Activated gamma-delta T cell treated with Interleukin-2 at 50 U/mL for 16 hours (primary cell): Measurements from ENCODE around the gene ATAD5.
A peak's percentile ranks its signal among the peaks of the same experiment; 100 is the strongest.
"Not testable (repeated sequence)": the region's sequence is repeated elsewhere in the genome, so short reads cannot be mapped to it uniquely, and the experiment has no call there.

Experiments used
- DNase-seq: peaks from one replicate; pipeline ENCODE4 v3.0.0-alpha.2; 2020

ATAD5 gene

DNA sequence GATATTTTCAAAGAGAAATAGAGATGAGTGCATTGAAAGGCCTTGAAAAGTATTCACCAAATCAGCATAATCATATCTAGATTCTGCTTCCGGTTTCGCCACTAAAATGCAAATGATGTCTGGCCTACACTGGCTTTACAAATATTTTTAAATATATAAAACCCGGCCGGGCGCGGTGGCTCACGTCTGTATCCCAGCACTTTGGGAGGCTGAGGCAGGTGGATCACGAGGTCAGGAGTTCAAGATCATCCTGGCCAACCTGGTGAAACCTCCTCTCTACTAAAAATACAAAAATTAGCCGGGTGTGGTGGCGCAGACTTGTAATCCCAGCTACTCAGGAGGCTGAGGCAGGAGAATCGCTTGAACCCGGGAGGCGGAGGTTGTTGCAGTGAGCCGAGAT, 8.8 kb upstream of the ATAD5 start:
- DNase-seq, result not testable (repeated sequence)

DNA sequence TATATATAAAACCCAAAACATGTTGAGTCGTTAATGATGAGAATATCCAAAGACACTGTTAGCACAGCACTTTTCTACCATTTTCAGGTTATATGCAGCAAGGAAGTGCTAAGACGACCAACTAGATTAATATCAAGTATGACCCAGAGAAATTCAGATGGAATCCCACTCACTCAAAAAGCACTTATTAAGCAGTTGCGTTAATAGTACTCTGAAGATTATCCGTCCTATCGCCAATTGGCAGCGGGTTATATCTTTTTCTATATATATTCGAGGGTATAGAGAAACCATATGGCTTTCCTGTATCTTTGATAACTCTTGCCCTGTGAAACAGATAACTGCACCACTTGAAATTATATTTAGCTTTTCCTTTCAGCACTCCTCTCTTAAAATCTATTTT, 8.3 kb upstream of the ATAD5 start:
- DNase-seq, result no peak

DNA sequence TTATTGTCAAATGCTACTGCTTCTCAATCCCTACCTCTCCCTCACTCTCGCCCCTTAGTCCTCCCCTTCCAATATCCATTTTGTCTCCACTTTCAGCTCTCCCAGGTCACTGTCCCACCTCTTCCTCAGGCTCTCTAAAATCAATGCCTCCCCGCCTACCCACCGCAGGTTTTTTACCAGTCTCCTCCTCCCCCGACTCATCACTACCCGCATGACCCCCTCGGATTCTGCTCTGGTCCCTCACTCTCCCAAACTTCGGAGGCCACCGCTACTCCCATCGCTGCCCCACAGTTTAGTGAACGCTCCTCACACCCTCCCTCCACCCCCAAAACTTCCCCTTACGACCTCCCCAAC, 7.8 kb upstream of the ATAD5 start:
- no peak for DNase-seq

DNA sequence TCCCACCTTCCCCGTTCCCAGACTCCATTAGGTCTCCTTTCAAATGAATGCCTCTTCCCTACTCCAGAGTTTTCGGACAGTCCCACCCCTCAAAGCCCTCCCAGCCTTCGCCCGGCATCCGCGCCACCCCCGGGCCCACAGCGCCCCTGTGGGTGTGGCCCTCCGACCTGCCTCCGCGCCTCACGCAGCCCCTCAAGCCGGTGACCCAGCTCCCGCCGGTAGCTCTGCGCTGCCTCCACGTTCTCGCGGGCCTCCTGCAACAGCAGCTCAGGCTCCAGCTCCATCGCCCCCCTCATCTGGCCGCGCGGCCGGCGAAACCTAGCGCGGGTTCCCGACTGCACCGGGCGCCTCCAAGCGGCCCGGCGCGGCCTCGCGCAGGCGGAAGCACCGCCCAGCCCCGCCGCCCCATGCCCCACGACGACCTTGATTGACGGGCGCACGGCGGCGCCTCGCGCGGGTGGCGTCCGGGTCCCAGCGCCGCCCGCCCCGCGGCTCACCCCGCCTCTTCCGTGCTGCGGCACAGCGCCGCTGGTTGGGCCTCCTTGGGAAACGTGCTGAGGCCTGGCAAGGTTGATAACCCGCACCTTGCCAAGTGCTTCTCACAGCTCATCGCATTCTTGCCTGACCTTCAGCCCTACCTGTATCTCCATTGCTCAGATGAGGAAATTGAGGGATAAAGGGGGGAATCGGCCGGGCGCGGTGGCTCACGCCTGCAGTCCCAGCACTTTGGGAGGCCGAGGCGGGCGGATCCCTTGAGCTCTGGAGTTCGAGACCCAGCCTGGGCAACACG, 7.2 kb upstream of the ATAD5 start, which contains the start of gene CRLF3:
TSS of gene CRLF3 (minus strand) at position 337 of the 790 bp plus-strand sequence. CDS start at position 296, 41 bp downstream.
- DNase-seq, result peak; percentile 87

DNA sequence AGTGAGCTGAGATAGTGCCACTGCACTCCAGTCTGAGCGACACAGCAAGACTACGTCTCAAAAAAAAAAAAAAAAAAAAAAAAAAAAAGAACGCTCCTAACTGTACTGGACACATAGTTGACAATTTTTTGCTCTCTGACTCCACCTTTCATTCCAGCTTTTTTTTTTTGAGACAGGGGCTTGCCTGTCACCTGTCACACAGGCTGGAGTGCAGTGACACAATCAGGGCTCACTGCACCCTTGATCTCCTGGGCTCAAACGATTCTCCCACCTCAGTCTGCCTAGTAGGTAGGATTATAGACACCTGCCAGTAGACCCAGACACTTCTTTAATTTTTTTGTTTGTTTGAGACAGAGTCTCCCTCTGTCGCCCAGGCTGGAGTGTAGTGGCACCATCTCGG, 4.7 kb upstream of the ATAD5 start:
- DNase-seq, result no peak

DNA sequence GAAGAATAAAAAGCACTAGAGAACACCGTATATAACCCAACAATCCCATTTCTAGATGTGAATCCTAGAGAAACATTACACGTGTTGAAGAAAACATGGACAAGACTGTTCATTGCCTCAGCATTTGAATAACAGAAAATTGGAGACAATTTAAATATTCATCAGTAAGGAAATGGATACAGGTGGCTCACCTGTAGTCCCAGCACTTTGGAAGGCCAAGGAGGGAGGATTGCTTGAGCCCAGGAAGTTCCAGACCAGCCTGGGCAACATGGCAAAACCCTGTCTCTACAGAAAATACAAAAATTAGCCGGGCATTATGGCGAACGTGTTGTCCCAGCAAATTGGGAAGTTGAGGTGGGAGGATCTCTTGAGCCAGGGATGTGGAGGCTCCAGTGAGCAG, 2.7 kb upstream of the ATAD5 start:
- no peak for DNase-seq

DNA sequence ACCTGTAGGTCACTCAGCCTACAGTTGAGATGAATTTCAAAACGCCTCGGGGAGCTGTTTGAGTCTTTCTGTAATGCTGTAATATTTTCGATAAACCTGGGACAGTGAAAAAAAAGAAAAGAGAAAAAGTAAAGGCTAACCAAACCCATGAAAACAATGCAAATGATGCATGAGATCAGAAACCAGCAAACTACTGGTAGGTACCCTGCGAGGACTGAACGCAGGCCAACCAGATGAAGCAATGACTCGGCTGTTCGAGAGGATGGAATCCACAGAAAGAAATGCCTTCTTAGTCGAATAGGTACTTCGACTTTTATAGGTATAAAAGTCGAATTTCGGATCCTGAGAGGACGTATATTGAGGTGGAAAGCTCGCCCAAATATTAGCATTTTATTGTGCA, 509 bp upstream of the ATAD5 start:
- no peak for DNase-seq

DNA sequence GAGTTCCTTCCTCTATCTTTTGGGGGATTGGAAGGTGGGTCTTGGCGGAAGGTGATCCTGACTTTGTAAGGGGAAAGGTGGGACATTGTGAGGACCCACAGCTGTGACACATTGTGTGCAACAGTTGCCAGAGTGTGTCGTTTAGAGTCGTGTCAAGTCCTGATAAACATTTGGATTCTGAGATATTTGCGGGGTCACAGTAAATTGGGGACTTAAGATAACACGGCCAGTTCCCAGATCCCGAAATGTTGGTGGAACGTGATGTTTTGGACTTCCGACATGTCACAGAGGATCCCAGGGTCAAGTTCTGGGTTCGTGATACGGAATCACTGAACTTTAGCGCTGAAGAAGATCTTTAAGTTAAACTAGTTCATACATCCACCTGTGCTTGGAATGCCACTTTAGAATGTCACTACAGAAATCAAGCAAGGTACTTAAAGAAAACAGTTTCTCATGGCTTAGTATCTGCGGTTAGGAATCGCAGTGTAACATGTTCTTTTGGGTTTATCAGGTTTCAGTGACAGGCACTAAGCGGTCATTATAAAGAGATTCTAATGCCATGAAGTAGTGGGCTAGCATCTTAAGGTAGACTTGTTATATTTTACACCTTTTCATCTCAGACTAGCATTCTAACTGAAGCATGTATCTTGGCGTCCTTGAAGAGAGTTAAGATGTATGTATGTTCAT, 815 bp downstream of the ATAD5 start:
- no peak for DNase-seq

DNA sequence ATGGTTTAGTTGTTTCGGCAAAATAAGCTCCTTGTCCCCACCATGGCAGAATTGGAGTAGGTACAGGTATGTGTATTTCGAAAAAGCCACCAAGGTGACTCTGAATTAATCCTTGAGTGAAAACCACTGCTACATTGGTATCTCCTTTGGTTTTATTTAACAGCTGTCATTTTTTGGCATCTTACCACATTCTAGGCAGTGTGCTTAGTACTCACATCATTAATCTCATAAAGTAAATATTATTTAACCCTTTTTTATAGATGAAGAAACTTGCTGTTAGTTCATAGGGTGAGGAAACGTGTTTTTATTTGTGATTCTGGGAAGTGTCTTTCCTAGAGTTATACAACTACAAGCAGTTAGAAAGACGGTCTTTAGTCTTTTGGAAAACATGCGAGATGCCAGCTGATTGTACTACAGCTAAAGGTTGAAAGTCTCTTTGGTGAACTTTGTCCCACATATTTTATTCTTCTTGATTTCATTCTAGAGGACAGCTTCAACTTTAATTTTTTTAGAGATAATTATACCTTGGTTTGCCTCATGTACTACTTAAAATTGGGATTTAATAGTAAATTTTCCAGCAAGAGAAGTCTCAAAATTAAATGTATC, 6.5 kb downstream of the ATAD5 start:
- DNase-seq, result no peak

DNA sequence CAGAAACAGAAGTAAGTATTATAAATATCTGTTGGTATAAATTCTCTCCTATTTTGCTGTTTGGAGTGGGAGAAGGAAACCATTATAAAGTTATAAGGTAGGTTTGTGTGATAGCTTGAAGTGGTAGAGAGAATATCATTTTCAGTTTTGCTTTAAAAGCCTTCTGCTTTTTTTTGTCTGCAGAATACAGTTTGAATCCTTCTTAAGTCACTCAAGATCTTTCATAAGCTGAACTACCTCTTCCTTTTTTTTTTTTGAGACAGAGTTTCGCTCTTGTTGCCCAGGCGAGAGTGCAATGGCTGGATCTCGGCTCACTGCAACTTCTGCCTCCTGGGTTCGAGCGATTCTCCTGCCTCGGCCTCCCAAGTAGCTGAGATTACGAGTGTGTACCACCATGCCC, 9.0 kb downstream of the ATAD5 start:
- no peak for DNase-seq

DNA sequence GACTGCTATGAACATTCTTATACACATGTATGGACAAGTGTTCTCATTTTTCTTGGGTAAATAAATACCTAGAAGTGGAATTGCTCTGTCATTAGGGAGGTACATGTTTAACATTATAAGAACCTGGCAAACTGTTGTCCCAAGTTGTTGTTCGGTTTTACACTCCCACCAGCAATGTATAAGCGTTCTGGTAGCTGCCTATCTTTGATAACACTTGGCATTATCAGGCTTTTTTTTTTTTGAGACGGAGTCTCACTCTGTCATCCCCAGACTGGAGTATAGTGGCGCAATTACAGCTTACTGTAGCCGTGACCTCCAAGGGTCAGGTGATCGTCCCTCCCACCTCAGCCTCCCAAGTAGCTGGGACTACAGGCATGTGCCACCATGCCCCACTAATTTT, 16.3 kb downstream of the ATAD5 start:
- DNase-seq, result no peak

DNA sequence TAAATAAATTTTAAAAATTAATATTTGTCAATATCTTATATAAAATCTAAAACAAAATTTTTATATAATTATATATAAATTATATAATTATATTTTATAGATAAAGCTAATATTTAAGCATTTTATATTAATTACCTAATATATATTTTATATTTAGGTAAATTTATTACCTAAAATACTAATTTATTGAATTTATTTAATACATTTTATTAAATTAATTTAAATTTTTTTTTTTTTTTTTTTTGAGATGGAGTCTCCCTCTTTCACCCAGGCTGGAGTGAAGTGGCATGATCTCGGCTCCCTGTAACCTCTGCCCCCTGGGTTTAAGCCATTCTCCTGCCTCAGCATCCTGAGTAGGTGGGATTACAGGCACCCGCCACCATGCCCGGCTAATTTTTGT, 22.4 kb downstream of the ATAD5 start:
- DNase-seq, result no peak

DNA sequence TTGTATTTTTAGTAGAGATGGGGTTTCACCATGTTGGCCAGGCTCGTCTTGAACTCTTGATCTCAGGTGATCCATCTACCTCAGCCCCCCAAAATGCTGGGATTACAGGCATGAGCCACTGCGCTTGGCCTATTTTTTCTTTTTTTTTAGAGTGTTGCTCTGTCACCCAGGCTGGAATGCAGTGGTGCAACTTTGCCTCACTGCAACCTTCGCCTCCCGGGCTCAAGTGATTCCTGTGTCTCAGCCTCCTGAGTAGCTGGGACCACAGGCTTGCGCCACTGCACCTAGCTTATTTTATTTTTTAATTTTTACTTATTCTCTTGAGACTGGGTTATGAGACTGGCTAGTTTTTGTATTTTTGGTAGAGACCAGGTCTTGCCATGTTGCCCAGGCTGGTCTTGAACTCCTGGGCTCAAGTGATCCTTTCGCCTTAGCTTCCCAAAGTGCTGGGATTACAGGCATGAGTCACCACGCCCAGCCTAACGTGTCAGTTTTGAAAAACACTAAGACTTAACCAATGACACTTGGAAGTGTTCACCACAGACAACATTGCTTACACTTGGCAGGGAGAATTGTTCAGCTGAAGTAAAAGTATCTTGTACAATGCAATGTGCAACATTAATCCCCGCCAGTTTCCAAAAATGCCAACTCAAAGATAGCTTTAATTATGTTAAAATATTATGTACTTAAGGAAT, 26.9 kb downstream of the ATAD5 start:
- no peak for DNase-seq

DNA sequence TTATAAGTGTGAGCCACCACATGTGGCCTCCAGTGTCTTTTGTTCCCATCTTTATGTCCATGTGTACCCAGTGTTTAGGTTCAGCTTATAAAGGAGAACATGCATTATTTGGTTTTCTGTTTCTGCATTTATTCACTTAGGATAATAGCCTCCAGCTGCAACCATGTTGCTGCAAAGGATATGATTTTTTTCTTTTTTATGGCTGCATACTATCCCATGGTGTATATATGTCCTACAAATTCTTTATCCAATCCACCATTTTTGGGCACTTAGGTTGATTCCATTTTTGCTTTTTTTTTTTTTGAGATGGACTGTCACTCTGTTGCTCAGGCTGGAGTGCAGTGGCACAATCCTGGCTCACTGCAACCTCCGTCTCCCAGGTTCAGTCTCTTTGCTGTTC, 32.9 kb downstream of the ATAD5 start:
- no peak for DNase-seq

DNA sequence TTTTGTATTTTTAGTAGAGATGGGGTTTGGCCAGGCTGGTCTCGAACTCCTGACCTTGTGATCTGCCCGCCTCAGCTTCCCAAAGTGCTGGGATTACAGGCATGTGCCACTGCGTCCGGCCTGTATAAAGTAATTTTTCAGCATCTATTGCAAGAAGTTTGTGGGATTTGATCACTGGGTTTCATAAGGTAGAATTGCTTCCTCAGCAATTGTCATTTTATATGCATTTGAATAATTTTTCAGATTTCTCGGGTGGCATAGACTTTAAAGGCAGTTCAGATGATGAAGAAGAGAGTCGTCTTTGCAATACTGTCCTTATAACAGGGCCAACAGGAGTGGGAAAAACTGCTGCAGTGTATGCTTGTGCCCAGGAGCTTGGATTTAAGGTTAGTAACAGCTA, 37.2 kb downstream of the ATAD5 start:
- no peak for DNase-seq

DNA sequence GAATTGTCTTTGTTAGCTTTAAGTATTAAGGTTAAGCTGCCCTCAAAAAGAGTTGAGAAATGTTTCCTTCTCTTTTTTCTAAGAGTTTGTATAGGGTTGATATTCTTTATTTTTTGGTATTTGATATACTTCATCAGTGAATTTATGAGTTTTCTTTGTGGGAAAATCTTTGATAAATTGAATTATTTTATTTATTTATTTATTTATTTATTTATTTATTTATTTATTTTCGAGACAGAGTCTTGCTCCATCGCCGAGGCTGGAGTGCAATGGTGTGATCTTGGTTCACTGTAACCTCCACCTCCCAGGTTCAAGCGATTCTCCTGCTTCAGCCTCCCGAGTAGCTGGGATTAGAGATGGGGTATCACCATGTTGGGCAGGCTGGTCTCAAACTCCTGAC, 54.4 kb downstream of the ATAD5 start:
- no peak for DNase-seq

DNA sequence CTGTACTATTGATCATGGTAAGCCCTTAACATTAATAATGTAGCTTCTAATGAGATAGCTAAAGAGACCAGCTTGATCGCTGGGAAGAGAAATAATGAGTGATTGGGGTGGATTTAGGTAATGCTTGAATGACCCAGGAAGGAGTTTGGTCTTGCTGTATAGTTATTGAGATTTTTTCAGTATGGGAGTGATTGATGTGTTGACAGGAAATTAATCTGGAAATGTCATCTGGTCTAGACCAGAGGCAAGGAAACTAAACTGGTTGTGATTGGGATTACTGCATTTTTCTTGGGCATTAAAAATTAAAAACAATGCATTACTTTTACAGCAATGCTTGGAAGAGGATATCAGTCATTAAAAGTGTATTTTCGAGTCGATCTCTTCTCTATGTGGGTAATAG, 62.5 kb downstream of the ATAD5 start:
- DNase-seq, result no peak

DNA sequence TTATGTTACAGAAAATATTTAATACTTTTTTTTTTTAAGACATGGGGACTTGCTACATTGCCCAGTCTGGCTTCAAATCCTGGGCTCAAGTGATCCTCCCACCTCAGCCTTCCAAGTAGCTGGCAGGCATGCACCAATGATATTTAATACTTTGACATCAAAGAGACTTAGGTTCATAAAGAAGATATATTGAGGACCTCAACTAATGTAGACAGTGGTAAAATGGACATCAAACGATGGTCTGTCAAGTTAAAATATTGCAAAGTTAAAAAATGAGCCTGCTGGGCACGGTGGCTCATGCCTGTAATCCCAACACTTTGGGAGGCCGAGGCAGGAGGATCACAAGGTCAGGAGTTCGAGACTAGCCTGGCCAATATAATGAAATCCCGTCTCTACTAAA, 65.5 kb downstream of the ATAD5 start:
- DNase-seq, result no peak

DNA sequence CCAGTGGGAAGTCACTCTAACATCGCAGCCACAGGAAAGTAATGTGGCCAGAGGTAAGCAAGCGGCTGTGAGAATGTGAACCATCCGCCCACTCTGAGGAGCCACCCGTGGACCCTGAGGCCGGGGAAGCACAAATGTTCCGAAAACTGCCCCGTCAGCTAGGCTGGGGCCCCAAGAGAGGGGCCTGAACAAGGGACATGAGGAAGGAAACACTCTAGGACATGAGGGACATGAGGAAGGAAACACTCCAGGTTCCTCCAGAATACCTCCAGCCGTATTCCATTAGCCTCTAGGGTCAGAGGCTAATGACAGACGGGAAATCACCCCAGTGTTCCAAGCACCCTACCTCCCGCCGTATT, 74.0 kb downstream of the ATAD5 start:
- no peak for DNase-seq

DNA sequence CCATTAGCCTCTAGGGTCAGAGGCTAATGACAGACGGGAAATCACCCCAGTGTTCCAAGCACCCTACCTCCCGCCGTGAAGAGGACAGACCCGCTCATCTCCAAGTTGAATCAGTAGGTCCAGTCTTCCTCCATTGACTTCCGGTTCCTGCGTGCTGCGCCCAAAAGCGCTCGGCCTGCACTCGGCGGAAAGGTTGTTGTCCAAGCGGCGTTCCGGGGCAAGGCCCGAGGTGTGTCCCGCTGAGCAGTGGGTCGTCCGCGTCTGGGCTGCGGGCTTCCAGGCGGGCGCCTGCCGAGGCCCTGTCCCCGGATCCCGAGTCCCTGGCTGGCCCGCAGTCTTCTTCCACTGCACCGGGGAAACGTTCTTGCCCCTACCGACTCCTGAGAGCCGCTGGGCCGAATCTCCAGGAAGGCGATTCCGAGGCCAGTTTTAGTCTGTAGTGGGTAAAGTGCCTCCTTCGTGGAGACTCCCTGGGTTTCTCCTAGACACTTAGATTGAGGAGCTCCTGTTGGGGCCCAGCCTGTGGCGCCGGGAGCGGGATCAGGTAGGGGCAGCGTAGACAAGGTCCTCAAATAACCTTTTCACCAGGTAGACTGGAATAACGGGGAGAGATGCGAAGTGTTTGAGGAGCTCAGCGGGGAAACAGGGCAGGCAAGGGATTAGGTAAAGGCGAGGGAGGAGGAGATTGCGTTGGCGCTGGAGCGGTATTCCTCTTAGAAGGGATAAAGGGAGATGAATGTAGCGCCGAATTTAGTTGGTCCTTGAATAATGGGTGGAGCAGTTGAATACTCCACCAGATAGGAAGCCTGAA, 74.5 kb downstream of the ATAD5 start, which contains the start of gene TEFM:
TSS of gene TEFM (minus strand) at position 138 of the 811 bp plus-strand sequence. CDS start at position 98, 40 bp downstream.
- DNase-seq, result peak; percentile 85

DNA sequence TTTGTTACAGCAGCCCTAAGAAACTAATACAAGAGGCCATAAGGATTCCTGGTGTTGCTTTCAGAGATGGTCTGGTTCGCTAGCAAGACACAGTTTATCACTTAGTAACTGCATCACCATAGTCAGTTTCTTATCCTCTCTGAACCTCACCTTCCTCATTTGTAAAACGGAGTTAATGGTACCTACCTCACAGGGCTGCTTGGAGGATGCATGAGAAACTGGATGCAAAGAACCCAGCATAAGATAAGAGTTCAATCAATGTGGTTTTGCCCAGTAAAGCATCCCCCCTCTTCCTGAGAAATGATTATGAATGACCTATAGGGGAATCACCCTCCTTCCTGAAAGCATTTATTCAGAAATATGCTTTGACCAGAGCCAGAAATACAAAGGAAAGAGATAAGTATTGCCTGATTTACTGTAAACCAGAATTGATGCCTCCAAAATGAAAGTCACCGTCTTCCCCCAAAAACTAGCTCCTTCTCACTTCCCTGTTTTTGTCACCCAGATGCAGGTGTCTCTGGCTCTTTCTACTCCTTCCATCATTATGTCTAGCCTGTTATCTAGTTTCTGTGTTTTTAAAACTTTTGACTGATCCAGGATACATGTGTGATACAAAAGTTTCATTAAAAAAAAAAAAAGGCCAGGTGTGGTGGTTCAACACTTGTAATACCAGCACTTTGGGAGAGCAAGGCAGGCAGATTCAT, 77.1 kb downstream of the ATAD5 start:
- no peak for DNase-seq

DNA sequence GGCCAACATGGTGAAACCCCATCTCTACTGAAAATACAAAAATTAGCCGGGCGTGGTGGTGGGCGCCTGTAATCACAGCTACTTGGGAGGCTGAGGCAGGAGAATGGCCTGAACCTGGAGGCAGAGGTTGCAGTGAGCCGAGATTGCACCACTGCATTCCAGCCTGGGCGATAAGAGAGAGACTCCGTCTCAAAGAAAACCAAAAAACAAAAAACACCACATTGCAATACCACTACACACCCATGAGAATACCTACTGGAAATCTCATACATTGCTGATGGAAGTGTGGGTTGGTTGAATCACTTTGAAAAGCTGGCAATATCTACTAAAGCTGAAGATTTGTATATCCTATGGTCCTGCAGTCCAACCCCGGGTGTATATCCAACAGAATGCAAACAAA, 78.4 kb downstream of the ATAD5 start:
- not testable (repeated sequence) for DNase-seq
